Ectodermal cell (in vitro differentiated cells): ENCODE results near the gene GIPC1.

Experiments used
- H3K27ac ChIP-seq: 2 replicates; pipeline ENCODE4 v1.7.0; 2013; ENCODE audit warnings: mild to moderate bottlenecking, low read depth, low read length; ENCODE audit not compliant: insufficient read depth, poor library complexity, severe bottlenecking
- H3K27me3 ChIP-seq: 2 replicates; pipeline ENCODE4 v1.7.0; 2013; ENCODE audit warnings: mild to moderate bottlenecking, low read length; ENCODE audit not compliant: insufficient read depth, control insufficient read depth, poor library complexity, severe bottlenecking
- H3K36me3 ChIP-seq: one replicate; pipeline ENCODE4 v1.7.0; 2013; ENCODE audit warnings: low read length; ENCODE audit not compliant: control insufficient read depth, insufficient read depth
- H3K4me1 ChIP-seq: one replicate; pipeline ENCODE4 v1.7.0; 2013; ENCODE audit warnings: low read length; ENCODE audit not compliant: control insufficient read depth, insufficient read depth
- H3K4me3 ChIP-seq: 2 replicates; pipeline ENCODE4 v1.7.0; 2013; ENCODE audit warnings: low read depth, low read length, control low read depth; ENCODE audit not compliant: insufficient read depth
- H3K9me3 ChIP-seq: 2 replicates; pipeline ENCODE4 v1.7.0; 2013; ENCODE audit warnings: mild to moderate bottlenecking, low read length, moderate library complexity; ENCODE audit not compliant: control insufficient read depth
- WGBS, 2 experiments: methylation state at CpG; one replicate each; pipeline ENCODE4 v1.1.7; 2013; ENCODE audit warnings: missing lambda C conversion rate in 2 of 2; 5-methylcytosine and 5-hydroxymethylcytosine counted together

Gene GIPC1

DNA sequence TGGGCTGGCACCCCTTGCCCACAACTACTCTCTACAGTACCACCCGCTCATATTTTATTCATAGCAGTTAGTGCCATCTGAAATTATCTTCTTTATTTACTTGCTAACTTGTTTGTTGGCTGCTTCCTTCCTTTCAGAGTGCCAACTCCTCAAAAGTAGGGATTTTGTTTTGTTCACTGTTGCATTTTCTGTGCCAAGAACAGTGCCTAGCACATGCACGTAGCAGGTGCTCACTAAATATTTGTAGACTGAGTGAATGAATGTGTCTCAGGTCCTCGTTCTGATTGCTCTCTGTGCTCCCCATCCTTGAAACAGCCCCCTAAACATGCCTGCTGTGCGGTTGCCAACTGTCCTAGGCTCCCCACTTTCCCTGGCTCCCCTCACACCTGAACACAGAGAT, 1.5 kb downstream of the GIPC1 start:
- no peak overlapping the region for H3K4me3 ChIP-seq
- WGBS, 2 experiments: 95 to 96% methylated on average over 4 of the region's 4 CpGs

GRCh38 chr19:14492756-14493337, 3.1 kb downstream of the GIPC1 start:
- no peak overlapping the region for H3K27ac ChIP-seq

More for the DNA sequence above, 1.5 kb downstream of the GIPC1 start:
- Histone ChIP-seq H3K27ac (no peak overlapping the region), H3K27me3 (no peaks in the 10 kb centered on the region), H3K9me3 (no peaks in the 10 kb centered on the region), H3K36me3 (no peaks in the 10 kb centered on the region), H3K4me1 (peaks cover 10% of the 10 kb centered on the region)

DNA sequence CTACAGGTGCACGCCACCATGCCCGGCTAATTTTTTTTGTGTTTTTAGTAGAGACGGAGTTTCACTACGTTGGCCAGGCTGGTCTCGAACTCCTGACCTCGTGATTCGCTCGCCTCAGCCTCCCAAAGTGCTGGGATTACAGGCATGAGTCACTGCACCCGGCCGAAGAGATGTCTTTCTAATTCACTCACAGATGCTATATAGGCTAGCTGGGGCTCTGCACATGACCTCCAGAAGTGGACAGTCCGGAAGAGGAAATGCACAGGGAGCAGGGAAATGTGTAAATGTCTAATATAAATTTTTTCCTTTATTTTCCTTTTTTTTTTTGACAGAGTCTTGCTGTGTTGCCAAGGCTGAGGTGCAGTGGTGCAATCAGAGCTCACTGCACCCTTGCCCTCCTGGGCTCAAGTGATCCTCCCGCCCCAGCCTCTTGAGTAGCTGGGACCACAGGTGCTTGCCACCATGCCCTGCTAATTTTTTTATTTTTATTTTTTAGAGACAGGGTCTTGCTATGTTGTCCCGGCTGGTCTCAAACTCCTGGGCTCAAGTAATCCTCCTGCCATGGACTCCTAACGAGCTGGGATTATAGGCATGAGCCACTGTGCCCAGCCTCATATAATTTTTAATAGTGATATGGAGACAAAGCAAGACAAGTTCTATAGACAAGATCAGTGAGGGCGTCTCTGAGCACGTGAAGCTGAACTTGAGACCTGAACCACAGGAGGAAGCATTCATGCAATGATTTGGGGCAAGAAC, 8.4 kb downstream of the GIPC1 start:
- Histone ChIP-seq H3K27ac (no peak overlapping the region), H3K27me3 (no peaks in the 10 kb centered on the region), H3K4me3 (no peak overlapping the region), H3K9me3 (no peaks in the 10 kb centered on the region), H3K36me3 (peaks cover 4% of the 10 kb centered on the region), H3K4me1 (no peaks in the 10 kb centered on the region)
- 96% methylated on average over 15 to 16 of the region's 16 CpGs for WGBS, 2 experiments

More at GRCh38 chr19:14492756-14493337, 3.1 kb downstream of the GIPC1 start:
- Histone ChIP-seq H3K4me1 (peaks cover 10% of the 10 kb centered on the region), H3K27me3 (no peaks in the 10 kb centered on the region), H3K9me3 (no peaks in the 10 kb centered on the region), H3K4me3 (no peak overlapping the region), H3K36me3 (no peaks in the 10 kb centered on the region)
- 93 to 96% methylated on average over 5 of the region's 5 CpGs for WGBS, 2 experiments

- Histone ChIP-seq H3K27ac (no peak overlapping the region), H3K27me3 (no peaks in the 10 kb centered on the region), H3K36me3 (peaks cover 14% of the 10 kb centered on the region), H3K9me3 (no peaks in the 10 kb centered on the region), H3K4me3 (no peak overlapping the region), H3K4me1 (peaks cover 4% of the 10 kb centered on the region)
- 96% methylated on average over 18 of the region's 18 CpGs for WGBS, 2 experiments
These were observed 13.6 kb downstream of the GIPC1 start for GRCh38 chr19:14482172-14482941.

DNA sequence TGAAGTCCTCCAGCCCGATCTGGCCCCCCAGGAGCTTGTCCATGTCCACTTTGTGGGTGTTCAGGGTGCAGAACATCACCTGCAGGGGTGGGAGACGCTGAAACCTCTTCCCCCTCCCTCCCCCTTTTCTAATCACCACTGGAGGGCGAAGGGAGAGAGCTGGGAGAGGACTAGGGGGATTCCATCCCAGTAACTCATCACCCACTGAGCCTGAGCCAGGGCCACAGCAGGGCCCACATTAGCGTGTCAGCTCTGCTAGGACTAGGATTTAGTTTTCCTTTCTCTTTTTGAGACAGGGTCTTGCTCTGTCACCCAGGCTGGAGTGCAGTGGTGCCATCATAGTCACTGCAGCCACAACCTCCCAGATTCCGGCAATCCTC, 15.2 kb downstream of the GIPC1 start:
- Histone ChIP-seq H3K27me3 (no peaks in the 10 kb centered on the region), H3K4me3 (no peak overlapping the region), H3K9me3 (no peaks in the 10 kb centered on the region), H3K36me3 (peaks cover 14% of the 10 kb centered on the region), H3K27ac (no peak overlapping the region), H3K4me1 (peaks cover 8% of the 10 kb centered on the region)
- WGBS, 2 experiments: 74 to 87% methylated on average over 4 to 5 of the region's 5 CpGs

GRCh38 chr19:14479975-14480699, 15.8 kb downstream of the GIPC1 start:
- H3K4me3 ChIP-seq: no peak overlapping the region
- H3K4me1 ChIP-seq: peaks cover 14% of the 10 kb centered on the region
- no peaks in the 10 kb centered on the region for H3K27me3 ChIP-seq
- peaks cover 14% of the 10 kb centered on the region for H3K36me3 ChIP-seq
- 52 to 54% methylated on average over 43 of the region's 43 CpGs for WGBS, 2 experiments
- no peak overlapping the region for H3K27ac ChIP-seq
- H3K9me3 ChIP-seq: no peaks in the 10 kb centered on the region

DNA sequence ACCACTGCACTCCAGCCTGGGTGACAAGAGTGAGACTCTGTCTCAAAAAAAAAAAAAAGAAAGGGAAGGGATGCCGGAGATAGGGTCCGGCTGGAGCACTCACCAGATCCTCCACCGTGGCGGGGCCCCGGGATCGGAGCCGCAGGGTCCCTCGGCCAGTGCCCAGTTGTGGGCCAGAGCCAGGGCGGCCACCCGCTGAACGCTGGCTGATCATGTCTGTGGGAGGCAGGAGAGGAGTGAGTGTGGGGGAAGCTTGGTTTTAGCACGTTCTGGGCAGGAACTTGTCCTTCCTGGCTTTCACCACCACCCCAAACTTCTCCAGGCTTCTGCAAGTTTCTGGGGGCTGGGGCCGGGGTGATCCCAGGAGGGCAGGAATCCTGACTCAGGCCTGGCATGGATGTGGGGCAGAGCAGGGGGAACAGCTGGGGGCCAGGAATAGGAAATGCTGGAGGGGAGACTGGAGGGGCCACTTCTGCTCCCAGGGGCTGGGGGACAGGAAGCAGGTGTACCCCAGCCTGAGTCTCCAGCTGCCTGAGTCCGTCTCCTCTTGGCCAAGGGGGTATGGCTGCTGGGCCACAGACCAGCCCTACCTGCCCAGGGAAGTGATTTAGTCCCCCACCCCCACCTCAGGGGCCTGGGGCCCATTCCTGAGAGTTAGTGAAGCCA, 16.5 kb downstream of the GIPC1 start:
- no peak overlapping the region for H3K4me3 ChIP-seq

DNA sequence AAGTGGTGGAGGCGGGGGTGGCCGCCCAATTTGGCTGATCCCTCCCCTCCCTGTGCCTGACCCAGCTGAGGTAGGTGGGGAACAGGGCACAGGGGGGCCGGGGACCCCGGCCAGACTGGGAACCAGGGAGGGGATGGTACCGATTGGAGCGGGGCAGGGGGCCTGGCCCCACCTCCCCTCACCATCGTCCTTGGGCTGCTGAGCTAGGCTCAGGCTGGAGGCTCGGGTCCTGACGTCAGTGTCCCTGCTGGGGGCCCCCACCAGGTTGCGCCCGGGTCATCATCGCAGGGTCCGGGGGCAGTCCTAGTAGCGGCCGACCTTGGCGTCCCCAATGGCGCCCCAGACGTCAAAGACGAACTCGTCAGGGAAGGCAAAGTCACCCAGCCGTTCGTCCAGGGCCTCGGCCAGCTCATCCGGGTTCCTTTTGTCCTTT, 17.8 kb downstream of the GIPC1 start:
- WGBS, 2 experiments: 93 to 94% methylated on average over 24 of the region's 24 CpGs
- Histone ChIP-seq H3K4me3 (no peak overlapping the region), H3K36me3 (peaks cover 14% of the 10 kb centered on the region), H3K9me3 (no peaks in the 10 kb centered on the region), H3K27ac (no peak overlapping the region), H3K4me1 (peaks cover 19% of the 10 kb centered on the region), H3K27me3 (peaks cover 3% of the 10 kb centered on the region)

More for the DNA sequence above, 16.5 kb downstream of the GIPC1 start:
- Histone ChIP-seq H3K27ac (no peak overlapping the region), H3K36me3 (peaks cover 14% of the 10 kb centered on the region), H3K27me3 (no peaks in the 10 kb centered on the region), H3K4me1 (peaks cover 19% of the 10 kb centered on the region), H3K9me3 (no peaks in the 10 kb centered on the region)
- 89 to 91% methylated on average over 14 of the region's 14 CpGs for WGBS, 2 experiments

GRCh38 chr19:14477418-14478112, 18.4 kb downstream of the GIPC1 start:
- Histone ChIP-seq H3K4me3 (no peak overlapping the region), H3K27me3 (peaks cover 9% of the 10 kb centered on the region), H3K36me3 (peaks cover 10% of the 10 kb centered on the region), H3K4me1 (peaks cover 22% of the 10 kb centered on the region), H3K9me3 (no peaks in the 10 kb centered on the region), H3K27ac (no peak overlapping the region)
- 90 to 92% methylated on average over 8 to 10 of the region's 10 CpGs for WGBS, 2 experiments
